ENCODE results near the gene IER5L. TPM values are rescaled to one million over a fixed set of nuclear protein-coding genes. Genes with fewer than 3 reads are reported as not detected.
"Not testable (repeated sequence)": the region's sequence is repeated elsewhere in the genome, so short reads cannot be mapped to it uniquely, and the experiment has no call there.

The IER5L gene
- total RNA-seq, 1 donor from 2014 or later = 39.3 TPM

DNA sequence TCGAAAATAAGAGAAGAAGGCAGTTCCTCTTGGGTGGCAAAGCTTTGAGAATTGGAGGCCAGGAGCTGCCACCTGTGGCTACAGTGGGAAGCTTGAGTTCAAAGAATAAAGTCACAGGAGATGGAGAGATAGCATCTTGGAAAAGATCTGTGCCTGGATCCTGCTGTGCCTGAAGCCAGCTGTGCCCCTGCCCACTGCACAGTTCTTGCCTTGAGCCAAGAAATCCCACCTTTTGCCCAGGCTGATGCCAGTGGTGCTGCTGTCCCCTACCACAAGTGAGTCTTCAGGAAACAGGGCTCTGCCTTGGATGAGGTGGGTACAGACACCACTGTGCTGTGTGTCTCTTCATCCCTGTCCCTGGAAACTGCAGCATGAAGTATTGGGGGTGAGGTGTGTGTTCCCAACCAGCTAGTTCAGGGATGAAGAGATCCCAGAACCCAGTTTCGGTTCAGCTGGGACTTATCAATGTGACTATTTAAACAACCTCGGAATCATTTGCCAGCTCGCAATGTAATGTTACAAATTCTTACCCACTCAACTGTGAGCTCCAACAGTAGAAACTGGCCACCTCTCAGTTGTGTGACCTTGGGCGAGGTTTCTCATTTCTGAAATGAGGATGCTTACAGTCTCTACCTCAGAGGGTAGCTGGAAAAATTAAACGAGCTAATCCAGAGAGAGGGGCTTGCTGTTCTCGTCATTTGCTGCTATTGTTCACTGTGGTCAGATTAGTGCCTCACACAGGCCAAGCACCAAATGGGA lies 5.9 kb downstream of the IER5L start:
- DNase-seq (ENCODE audit: low spot score) (no peak), ATAC-seq (no peak)
- intact Hi-C loops (cut with DNase I) = loop anchor here (5.0 to 10.0 kb wide), 2 partner anchors 163 to 450 kb away; partner anchors contain the start of gene C9orf50

GRCh38 chr9:129170229-129170628 lies 7.8 kb downstream of the IER5L start:
- ATAC-seq (no peak), DNase-seq (ENCODE audit: low spot score) (no peak)
- intact Hi-C loops (cut with DNase I) = loop anchor here (5.0 to 10.0 kb wide), 2 partner anchors 165 to 452 kb away; partner anchors contain the start of gene C9orf50

- peak; percentile 82 for DNase-seq (ENCODE audit: low spot score)
- ATAC-seq = peak; percentile 78
- intact Hi-C loops (cut with DNase I) = no loop called here
Measured at GRCh38 chr9:129166623-129167557, 11.2 kb downstream of the IER5L start.

- no peak for ATAC-seq
- intact Hi-C loops (cut with DNase I) = no loop called here
- DNase-seq (ENCODE audit: low spot score) = no peak
Measured at GRCh38 chr9:129165198-129165597, 12.9 kb downstream of the IER5L start.

DNA sequence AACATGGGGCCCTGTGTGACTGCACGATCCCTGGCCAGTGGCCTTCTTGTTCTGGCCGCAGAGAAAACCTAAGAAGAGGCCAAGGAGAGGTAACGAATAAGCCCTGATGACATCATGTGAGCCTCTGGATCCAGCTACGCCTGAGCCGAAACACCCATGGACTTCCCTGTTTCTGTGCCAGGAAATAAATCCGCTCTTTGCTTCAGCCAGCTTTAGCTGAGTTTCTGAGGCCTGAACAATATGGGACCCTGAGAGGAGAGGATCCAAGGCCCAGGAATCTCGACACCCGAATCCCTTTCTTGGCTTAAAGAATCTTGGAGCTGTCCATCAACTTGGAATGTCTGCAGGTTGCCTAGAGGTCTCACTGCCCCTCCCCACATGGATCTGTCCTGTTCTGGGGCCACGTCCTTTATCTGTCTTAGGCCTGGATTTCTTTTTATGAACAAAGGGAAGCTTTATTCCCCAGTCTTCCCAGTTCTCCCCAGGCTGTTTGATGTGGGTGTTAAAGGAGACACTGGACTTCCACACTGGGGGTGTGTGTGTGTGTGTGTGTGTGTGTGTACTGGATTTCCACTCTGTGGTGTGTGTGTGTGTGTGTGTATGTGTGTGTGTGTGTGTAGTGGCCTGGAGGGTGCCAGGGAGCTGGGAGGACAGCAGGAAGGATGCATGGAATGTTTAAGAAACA lies 13.7 kb downstream of the IER5L start:
- no peak for DNase-seq (ENCODE audit: low spot score)
- ATAC-seq = peak; percentile 72

GRCh38 chr9:129163753-129164152 lies 14.3 kb downstream of the IER5L start:
- intact Hi-C loops (cut with DNase I) = no loop called here
- ATAC-seq = no peak

More for the DNA sequence above, 13.7 kb downstream of the IER5L start:
- intact Hi-C loops (cut with DNase I) = no loop called here

GRCh38 chr9:129163198-129163670 lies 14.8 kb downstream of the IER5L start:
- DNase-seq (ENCODE audit: low spot score); ATAC-seq; intact Hi-C loops (cut with DNase I): not testable (repeated sequence)

More at GRCh38 chr9:129163753-129164152, 14.3 kb downstream of the IER5L start:
- DNase-seq (ENCODE audit: low spot score) = no peak

DNA sequence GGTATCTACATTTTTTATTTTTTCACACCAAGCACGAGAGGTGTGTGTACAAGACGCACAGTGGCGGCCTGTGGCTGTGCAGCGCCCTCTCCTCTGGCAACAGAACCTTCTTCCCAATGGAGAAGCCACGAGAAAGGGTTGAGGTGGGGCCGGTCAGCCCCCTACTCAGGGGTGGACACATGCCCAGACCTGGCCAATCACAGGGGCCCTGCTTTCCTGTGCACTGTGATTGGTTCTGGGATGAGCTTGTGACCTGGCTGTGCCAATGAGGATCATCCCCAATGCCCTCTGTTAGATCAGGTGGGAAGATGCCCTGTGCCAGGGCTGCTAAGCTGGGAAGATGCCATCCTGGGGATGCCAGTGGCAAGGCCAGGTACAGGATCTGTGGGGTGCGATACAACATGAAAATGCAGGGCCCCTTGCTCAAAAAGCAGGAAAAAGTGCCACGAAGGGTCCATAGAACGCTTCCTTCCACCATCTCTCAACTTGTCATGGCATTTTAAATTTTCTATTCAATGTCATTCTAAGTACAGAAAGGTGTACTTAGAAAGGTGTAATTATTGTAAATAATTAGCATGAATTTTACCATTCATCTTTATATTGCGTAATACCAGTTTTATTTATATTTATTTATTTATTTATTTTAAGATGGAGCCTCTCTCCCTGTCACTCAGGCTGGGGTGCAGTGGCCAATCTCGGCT lies 15.4 kb downstream of the IER5L start:
- intact Hi-C loops (cut with DNase I) = no loop called here
- ATAC-seq (no peak), DNase-seq (ENCODE audit: low spot score) (no peak)

DNA sequence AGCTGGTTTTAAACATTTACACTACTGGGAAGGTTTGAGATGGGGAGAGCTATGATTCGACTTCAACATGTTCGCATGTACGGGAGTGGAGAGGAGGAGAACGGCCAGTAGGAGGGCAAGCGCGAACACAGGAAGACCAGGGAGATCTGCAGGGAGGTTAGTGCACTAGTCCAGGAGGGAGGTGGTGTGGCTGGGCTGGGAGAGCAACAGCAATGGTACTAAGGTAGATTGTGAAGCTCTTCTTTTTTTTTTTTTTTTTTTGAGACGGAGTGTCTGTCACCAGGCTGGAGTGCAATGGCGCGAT lies 16.6 kb downstream of the IER5L start:
- no peak for DNase-seq (ENCODE audit: low spot score)
- intact Hi-C loops (cut with DNase I) = no loop called here
- no peak for ATAC-seq

DNA sequence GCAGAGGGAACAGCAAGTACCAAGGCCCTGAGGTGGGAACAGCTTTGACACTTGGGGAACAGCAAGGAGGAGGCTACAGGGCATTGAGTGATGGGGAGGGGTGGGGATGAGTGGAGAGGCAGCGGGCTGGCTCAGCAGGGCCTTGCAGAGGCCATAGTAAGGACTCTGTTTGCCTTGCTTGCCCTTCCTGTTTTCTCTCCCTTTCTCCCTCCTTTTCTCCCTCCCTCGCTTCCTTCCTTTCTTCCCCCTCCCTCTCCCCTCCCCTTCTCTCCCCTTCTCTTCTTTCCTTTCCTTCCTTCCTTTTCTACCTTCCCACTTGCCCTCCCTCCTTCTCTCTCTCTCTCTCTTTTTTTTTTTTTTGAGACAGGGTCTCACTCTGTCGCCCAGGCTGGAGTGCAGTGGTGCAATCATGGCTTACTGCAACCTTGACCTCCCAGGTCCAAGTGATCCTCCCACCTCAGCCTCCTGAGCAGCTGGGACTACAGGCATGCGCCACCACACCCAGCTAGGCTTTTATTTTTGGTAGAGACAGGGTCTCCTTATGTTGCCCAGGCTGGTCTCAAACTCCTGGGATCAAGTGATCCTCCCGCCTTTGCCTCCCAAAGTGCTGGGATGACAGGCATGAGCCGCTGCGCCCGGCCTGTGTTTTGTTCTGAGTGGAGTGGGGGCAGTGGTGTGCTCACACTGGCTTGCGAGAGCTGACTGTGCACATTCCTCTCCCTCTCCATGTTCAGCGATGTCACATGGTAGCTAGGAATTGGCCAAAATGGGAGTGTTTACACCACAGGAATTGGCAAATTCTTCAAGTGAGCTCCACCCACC lies 17.1 kb downstream of the IER5L start:
- intact Hi-C loops (cut with DNase I) = no loop called here
- ATAC-seq (no peak), DNase-seq (ENCODE audit: low spot score) (no peak)

DNA sequence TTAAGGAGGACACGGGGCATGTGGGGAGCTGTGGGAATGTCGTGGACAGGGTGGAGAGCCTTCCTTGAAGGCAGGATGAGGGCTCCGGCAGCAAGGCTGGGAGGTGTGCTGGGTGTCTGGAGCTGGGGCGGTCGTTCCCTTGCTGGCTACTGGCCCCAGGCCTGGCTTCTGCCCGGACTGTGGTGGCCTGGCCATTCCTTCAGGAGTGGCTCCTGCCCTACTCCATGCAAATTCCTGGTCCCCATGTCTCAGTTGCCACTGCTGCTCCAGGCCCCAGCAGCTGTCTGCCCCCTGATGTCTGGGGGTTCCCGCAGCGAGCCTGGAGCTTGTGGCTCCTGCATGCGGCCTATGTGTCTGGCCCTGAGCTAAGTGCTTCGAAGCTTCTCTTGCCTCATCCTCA lies 21.9 kb downstream of the IER5L start:
- ATAC-seq = no peak
- intact Hi-C loops (cut with DNase I) = no loop called here
- DNase-seq (ENCODE audit: low spot score) = no peak

DNA sequence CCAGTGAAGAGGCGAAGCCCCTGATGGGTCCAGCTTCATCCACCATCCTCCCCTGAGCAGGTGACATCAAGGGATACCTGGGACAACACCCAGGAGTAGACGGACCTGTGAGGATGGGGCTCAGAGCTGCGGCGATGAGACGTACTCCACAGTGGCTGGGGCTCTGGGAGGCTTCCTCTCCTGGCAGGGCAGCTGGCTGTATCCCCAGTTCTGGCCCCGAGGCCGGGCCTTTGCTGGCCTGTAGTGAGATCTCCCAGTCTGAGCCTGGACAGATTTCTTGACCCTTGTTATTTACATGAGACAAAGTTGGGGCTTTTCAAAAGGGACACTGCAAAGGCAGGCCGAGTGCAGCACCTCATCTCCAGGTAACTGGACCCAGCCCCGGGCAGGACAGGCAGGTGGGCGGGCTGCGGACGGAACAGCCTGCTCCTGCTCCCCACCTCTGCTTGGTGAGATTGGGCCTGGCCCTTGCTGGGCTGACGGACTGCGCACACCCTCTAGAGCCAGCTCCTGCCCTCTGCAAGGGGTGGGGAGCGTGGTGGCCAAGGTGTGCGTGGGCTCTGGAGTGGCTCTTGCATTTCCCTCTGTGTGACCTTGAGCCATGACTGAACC lies 23.1 kb downstream of the IER5L start:
- ATAC-seq (no peak), DNase-seq (ENCODE audit: low spot score) (no peak)
- intact Hi-C loops (cut with DNase I) = no loop called here

DNA sequence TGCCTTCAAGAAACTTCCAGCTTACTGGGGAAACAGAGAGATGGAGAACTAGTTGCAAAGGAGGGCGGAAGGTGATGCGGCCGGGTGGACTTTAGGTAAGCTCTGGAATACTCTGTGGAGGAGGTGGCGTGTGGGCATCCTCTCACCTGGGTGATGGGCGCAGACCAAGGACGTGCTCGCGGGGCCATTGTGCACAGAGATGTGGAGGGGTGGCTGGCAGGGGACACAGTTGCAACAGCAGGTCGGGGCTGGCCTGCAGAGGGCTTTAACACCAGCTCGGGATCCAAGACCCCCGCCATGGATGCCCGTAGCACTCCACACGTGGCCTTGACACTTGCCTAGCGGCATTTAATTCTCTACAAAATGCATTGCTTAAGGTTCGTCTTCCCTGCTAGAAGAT lies 26.6 kb downstream of the IER5L start:
- DNase-seq (ENCODE audit: low spot score) (no peak), ATAC-seq (no peak)
- intact Hi-C loops (cut with DNase I) = no loop called here

GRCh38 chr9:129150672-129151211 lies 27.3 kb downstream of the IER5L start:
- intact Hi-C loops (cut with DNase I) = no loop called here
- DNase-seq (ENCODE audit: low spot score) (no peak), ATAC-seq (no peak)

DNA sequence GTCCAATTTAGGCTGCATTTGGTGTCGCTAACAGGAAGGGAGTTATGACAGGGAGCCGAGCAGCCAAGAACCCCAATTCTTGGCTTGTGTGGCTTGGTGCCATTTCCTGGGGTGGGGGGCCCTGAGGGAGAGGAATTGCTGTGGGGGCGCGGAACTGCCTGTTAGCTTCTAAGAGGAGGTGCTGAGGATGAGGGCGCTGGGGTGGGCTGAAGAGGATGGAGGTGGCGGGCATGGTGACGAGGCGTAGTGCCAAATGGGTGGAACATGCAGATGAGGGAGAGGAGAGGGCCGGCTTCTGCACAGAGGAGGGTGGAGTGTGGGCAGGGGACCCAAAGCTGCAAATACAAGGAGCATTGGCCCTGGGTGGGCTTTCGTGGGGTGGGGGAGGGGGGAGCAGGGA lies 27.9 kb downstream of the IER5L start:
- DNase-seq (ENCODE audit: low spot score) (no peak), ATAC-seq (no peak)
- intact Hi-C loops (cut with DNase I) = no loop called here

DNA sequence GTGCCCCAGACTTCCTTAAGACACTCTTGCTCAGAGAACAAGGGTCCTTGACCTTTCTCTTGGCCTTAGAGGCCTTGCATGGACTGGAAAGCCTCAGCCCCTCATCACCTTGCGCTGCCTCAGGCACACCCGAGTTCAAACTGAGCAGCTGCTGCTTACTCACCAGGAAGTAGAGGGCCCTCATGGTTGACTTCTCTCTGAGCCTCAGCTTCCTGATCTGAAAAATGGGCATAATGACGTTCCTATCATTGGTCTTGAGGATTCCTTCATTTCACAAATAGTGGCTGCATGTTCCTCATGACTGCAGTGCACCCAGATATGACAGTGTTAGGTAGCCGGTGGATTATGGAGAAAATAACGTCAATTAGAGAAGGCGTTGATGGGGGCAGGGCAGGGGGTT lies 28.6 kb downstream of the IER5L start:
- intact Hi-C loops (cut with DNase I) = loop anchor here (10.0 kb wide), 1 partner anchor 335 kb away; no protein-coding TSS in a partner anchor
- ATAC-seq (no peak), DNase-seq (ENCODE audit: low spot score) (no peak)
